PC-9 (cell line): ENCODE measurements around the gene MLC1. TPM values are rescaled to one million over a fixed set of nuclear protein-coding genes. Genes with fewer than 3 reads are reported as not detected.

ENCODE experiments used
- BruUV-seq: library from RNA; stranded (reverse); fragments of 400-500 nt; replicated peaks from 2 replicates; lab custom pipeline; 2021; lab: Mats Ljungman, UMichigan
- CTCF ChIA-PET: fragments of 300-600 bp; sonication (Branson Sonifier 250); formaldehyde crosslinking; loops from one replicate; lab custom pipeline; 2022; ENCODE audit warnings: antibody characterized with exemption; lab: Charles Lee
- POLR2A ChIA-PET: fragments of 300-600 bp; sonication (Branson Sonifier 250); formaldehyde crosslinking; loops from one replicate; lab custom pipeline; 2022; ENCODE audit warnings: antibody characterized with exemption; ENCODE audit not compliant: unreplicated experiment; lab: Charles Lee
- DNase-seq, 2 experiments: peaks; one replicate each; pipeline versions ENCODE4 v3.0.0 to v3.0.0-alpha.2; 2015 to 2022; ENCODE audit warnings: mixed read lengths in 1 of 2
- H2AFZ ChIP-seq: fragments of 200-600 bp; sonication (generic); 2 replicates; pipeline ENCODE4 v1.8.1; 2017; ENCODE audit warnings: antibody characterized with exemption
- H3F3A ChIP-seq: fragments of 200-600 bp; sonication (generic); 2 replicates; pipeline ENCODE4 v1.8.1; 2017; ENCODE audit warnings: antibody characterized with exemption, mild to moderate bottlenecking, low read depth; ENCODE audit not compliant: insufficient read depth
- H3K27ac ChIP-seq: fragments of 200-600 bp; sonication (generic); 2 replicates; pipeline ENCODE4 v1.6.1; 2016; ENCODE audit warnings: mixed run types
- H3K27me3 ChIP-seq: fragments of 200-600 bp; sonication (generic); 2 replicates; pipeline ENCODE4 v1.6.1; 2016; ENCODE audit warnings: low read depth, mixed run types; ENCODE audit not compliant: insufficient read depth
- H3K36me3 ChIP-seq: fragments of 200-600 bp; sonication (generic); 2 replicates; pipeline ENCODE4 v1.6.1; 2016; ENCODE audit warnings: low read depth, mixed run types
- H3K4me1 ChIP-seq: fragments of 200-600 bp; sonication (generic); replicated peaks from 2 replicates; pipeline ENCODE4 v1.6.1; 2016; ENCODE audit warnings: mixed run types; ENCODE audit not compliant: insufficient read depth
- H3K4me2 ChIP-seq: fragments of 200-600 bp; sonication (generic); 2 replicates; pipeline ENCODE4 v1.6.1; 2017; ENCODE audit warnings: mixed run types
- H3K4me3 ChIP-seq: fragments of 200-600 bp; sonication (generic); 2 replicates; pipeline ENCODE4 v1.6.1; 2016; ENCODE audit warnings: mixed run types
- H3K79me2 ChIP-seq: fragments of 200-600 bp; sonication (generic); 2 replicates; pipeline ENCODE4 v1.6.1; 2017; ENCODE audit warnings: low read depth, mixed run types
- H3K9me2 ChIP-seq: fragments of 200-600 bp; sonication (generic); 2 replicates; pipeline ENCODE4 v1.8.1; 2017; ENCODE audit warnings: mild to moderate bottlenecking; ENCODE audit not compliant: insufficient read depth
- H3K9me3 ChIP-seq: fragments of 200-600 bp; sonication (generic); 2 replicates; pipeline ENCODE4 v1.8.1; 2016; ENCODE audit warnings: low read depth; ENCODE audit not compliant: insufficient read depth
- H4K20me1 ChIP-seq: fragments of 200-600 bp; sonication (generic); 2 replicates; pipeline ENCODE4 v1.8.1; 2017; ENCODE audit not compliant: insufficient read depth
- CTCF ChIP-seq: fragments of 200-600 bp; sonication (generic); conservative IDR thresholded peaks from 2 replicates; pipeline ENCODE4 v1.6.1; 2017; ENCODE audit warnings: mixed run types, antibody characterized with exemption, mild to moderate bottlenecking, moderate library complexity
- EZH2 ChIP-seq: fragments of 200-600 bp; sonication (generic); IDR thresholded peaks from 2 replicates; pipeline ENCODE4 v1.8.0; 2017; ENCODE audit warnings: antibody characterized with exemption, low read depth
- intact Hi-C: fragments of 100-400 bp; cut with micrococcal nuclease; formaldehyde crosslinking; loops from one replicate; pipeline ENCODE4 v1.10.0; 2022; ENCODE audit not compliant: unreplicated experiment
- total RNA-seq: library from RNA; stranded (reverse); gene quantifications from 2 replicates; pipeline ENCODE4 v1.2.3, GENCODE V29; 2021

Gene MLC1
- total RNA-seq, 1 experiment from 2014 or later, result not detected

- H3K9me3 ChIP-seq, result no peaks in the 10 kb centered on the region
- no peaks in the 10 kb centered on the region for H4K20me1 ChIP-seq
- intact Hi-C loops, result no loop called here
- H3K4me3 ChIP-seq, result no peak overlapping the region
- no peak overlapping the region for H2AFZ ChIP-seq
- H3K4me1 ChIP-seq, result no peaks in the 10 kb centered on the region
- H3K9me2 ChIP-seq, result no peaks in the 10 kb centered on the region
- no peak overlapping the region for H3K27ac ChIP-seq
- no peaks in the 10 kb centered on the region for H3K79me2 ChIP-seq
- DNase-seq, result no peak
- ChIA-PET CTCF (no interaction called here), POLR2A (no interaction called here)
- no TSS peak for BruUV-seq
- H3F3A ChIP-seq, result no peaks in the 10 kb centered on the region
- H3K27me3 ChIP-seq, result peaks cover 65% of the 10 kb centered on the region
- TF ChIP-seq EZH2, result no peak
- no peak for TF ChIP-seq CTCF
- H3K4me2 ChIP-seq, result no peak overlapping the region
- no peaks in the 10 kb centered on the region for H3K36me3 ChIP-seq
These were observed 23.3 kb downstream of the MLC1 start for GRCh38 chr22:50061824-50062355.

DNA sequence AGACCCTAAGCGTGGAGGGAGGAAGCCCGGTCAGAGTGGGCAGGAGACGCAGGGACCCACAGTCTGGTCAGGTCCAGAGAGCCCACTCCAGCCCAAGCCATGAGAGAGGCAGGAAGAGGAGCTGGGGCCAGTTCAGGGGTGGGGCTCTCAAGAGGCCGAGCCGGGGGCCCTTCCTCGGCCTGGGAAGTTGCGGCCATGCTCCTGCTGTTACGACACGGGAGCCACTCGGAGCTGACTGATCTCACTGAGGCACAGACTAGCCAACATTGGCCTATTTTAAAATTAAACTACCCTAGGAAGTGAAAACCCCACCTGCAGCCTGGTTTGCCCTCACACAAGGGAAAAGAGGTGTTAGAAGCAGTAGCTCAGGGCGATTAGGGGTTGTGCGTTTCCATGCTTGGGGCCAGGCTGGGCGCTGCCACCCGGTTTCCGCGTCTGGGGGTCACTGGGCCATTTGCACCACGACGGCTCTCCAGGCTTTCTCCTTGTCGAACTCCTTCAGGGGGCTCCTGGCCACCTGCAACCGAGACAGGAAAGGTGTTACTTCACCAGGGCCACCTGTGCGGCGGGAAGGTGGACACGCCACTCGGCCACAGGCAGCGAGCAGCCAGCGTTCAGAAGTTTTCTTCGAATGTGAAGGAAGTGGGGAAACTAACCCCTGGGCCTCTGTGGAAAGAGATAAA, 23.9 kb downstream of the MLC1 start:
- no peak for DNase-seq
- H3K4me2 ChIP-seq, result no peak overlapping the region
- H3K36me3 ChIP-seq, result no peaks in the 10 kb centered on the region
- ChIA-PET CTCF (no interaction called here), POLR2A (no interaction called here)
- H3F3A ChIP-seq, result no peaks in the 10 kb centered on the region
- no TSS peak for BruUV-seq
- no peaks in the 10 kb centered on the region for H3K9me3 ChIP-seq
- H3K27me3 ChIP-seq, result peaks cover 67% of the 10 kb centered on the region
- no peak overlapping the region for H3K27ac ChIP-seq
- H3K9me2 ChIP-seq, result no peaks in the 10 kb centered on the region
- intact Hi-C loops, result no loop called here
- no peak overlapping the region for H3K4me3 ChIP-seq
- no peaks in the 10 kb centered on the region for H3K79me2 ChIP-seq
- TF ChIP-seq EZH2, result no peak
- no peak for TF ChIP-seq CTCF
- H4K20me1 ChIP-seq, result no peaks in the 10 kb centered on the region
- H3K4me1 ChIP-seq, result no peaks in the 10 kb centered on the region
- H2AFZ ChIP-seq, result no peak overlapping the region

- Histone ChIP-seq H2AFZ (no peak overlapping the region), H4K20me1 (no peaks in the 10 kb centered on the region), H3K27ac (no peak overlapping the region), H3K4me2 (no peak overlapping the region), H3K79me2 (no peaks in the 10 kb centered on the region), H3K9me3 (no peaks in the 10 kb centered on the region), H3K9me2 (no peaks in the 10 kb centered on the region), H3K4me3 (no peak overlapping the region), H3F3A (no peaks in the 10 kb centered on the region), H3K4me1 (no peaks in the 10 kb centered on the region), H3K36me3 (no peaks in the 10 kb centered on the region), H3K27me3 (peaks cover 70% of the 10 kb centered on the region)
- intact Hi-C loops, result no loop called here
- POLR2A ChIA-PET, result no interaction called here
- peak in 1 of 2 experiments; percentile 16 for DNase-seq
- no TSS peak for BruUV-seq
- TF ChIP-seq EZH2 (no peak), CTCF (no peak)
- CTCF ChIA-PET, result no interaction called here
These were observed 24.6 kb downstream of the MLC1 start for GRCh38 chr22:50060441-50061140.
